HG03457 (cell line): ENCODE data around the gene SLC6A7.

ENCODE experiments used
- ATAC-seq: cut with Tn5 transposase; IDR thresholded peaks from one replicate; pipeline ENCODE4 v1.9.1; 2021; ENCODE audit warnings: moderate number of reproducible peaks; ENCODE audit not compliant: unreplicated experiment

The SLC6A7 gene

DNA sequence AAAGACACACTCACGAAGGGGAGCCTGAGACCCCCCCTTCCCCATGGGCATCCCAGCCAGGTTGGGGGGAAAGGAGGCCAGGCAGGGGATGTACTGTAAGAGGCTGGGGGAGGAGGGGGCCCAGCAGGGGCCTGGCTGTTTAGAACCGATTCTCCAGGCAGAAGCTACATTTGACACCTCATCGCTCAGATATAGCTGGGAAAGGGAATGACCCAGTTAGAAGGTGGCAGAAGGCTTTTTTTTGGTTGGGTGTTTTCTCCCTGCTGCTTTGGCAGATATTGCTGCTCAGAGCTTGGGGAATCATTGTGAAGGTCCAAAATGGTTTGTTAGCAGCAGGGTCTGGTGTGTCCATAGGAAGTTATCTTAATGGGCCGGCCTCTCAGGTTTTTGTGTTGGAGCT lies 17.3 kb upstream of the SLC6A7 start:
- no peak for ATAC-seq

DNA sequence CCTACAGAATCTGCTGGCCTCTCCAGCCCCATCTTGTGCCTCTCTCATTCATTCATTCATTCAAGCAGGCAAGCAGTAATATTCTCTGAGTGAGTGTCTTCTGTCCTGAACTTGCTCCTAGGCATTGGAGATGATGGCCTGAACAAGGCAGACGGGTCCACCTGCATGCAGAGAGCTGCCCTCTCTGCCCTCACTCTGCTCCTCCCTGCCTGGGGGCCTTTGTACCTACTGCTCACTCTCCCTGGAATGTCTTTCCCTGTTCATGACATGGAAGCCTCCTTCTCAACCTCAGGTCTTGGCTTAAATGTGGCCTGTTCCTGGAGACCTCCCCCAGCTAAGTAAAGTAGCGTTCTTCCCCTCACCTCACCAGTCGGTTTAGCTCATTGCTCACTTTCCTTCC lies 16.7 kb upstream of the SLC6A7 start:
- ATAC-seq, result no peak

DNA sequence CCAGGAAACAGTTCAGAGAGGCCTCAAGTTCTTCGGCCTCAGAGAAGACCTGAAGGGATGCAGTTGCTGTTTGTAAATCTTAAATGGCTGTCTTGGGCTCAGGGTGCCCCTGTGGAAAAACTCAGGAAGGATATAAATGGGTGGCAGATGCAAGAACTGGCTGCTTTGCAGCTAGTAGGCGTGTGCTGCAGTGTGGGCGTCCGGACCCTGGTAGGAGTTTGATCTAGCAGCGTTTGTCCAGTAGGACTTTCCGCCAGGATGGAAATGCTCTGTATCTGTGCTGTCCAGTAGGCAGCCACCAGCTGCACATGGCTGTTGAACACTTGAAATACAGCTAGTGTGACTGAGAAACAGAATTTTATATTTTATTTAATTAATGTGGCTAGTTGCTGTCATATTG lies 15.6 kb upstream of the SLC6A7 start:
- no peak for ATAC-seq

DNA sequence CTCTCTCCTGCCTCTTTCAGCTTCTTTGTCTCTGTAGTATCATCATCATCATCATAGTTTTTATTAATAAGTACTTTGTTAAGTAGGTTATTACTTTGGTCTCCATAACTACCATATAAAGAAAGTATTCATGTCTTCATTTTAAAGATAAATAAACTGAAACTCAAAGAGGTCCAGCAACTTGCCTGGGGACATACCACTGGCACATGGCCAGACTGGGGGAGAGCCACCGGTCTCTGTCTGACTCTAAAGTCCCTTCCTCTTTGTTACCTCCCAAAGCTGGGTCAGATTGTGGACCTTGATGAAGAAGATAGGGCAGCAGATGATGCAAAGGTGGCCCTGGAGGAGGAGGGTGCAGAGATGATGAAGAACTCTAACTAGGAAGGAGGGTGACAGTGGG lies 14.8 kb upstream of the SLC6A7 start:
- ATAC-seq, result no peak

DNA sequence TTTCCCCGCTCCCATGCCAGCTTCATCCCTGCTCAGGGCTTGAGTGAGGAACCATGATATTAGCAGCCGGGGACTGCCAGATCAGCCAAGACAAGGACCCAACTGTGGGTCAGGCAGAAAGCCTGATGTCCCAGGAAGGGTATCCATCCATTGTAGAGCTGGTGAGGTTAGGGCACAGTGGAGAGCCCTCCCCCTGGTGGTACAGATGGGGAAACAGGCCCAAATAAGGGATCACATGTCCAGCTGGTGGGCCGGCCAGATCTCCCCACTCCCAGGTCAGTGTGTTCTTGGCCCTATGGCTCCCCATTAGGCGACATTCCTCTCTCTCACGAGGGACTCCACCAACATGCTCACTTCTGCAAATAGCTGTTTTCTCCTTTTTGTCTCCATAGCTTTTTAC lies 14.3 kb upstream of the SLC6A7 start:
- no peak for ATAC-seq

DNA sequence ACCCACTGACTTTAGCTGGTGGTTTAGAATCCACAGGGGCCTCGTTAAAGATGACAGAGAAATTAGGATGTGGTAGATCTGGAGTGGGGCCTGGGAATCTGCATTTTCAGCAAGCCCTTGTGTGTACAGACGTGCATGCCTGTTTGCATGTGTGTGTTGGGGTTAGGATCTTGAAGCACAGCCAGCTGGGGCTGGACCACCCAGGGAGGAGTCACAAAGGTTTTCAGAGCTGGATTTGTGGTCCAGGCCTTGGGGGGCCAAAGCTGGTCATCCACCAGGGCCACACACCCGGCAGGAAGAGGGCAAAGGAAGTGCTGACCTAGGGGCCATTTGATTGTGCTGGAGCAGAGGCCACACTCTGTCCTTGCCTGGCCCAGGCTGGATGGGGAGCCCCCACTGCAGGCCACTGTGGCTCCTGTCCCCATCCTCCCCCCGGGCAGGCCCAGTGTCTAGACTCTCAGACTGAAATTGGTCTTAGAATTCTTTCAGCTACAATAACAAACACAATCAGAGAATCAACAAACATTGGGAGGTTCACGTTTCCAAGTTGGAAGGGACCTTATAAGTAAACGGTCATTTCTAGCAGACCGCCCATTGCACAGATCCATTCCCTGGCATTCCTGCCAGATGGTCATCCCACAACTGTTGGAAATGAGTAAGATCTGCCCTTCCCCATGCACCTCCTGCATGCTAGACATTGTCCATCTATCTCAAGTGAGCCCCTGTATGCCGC lies 13.0 kb upstream of the SLC6A7 start:
- ATAC-seq, result no peak

DNA sequence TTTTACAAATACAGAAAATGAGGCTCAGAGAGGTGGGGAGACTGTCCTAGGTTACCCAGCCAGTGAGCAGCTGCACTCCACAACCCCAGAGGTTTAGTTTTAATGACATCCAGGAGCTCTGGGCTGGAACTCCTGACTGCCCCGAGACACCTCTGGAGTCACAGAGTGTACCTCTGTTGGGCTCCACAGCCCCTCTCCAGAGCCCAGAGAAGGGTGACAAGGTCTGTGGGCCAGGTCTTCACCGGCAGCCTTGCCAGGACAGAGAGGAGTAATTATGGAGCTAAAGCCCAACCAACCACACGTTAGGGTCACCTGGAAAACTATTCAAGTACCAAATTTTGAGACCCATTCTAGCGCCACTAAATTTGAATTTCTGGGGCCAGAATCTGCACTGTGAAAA lies 12.1 kb upstream of the SLC6A7 start:
- ATAC-seq, result no peak

DNA sequence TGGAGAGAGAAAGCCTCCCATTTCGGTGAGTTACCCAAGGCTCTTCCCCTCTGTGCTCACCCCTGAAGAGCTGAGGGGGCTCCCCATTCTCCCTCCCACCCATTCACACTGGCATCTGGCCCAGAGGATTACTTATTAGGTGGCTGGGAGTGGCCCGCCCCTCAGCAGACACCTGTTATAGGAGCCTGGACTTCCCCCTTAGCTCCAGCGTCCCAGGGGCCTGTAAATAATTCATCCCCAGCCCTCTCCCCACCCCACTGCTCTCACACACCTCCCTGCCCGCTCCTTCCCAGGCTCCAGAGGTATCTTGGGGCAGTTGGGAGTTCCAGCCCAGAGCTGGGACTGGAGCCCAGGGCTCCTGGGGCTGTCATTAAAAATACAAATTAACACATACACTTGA lies 11.6 kb upstream of the SLC6A7 start:
- no peak for ATAC-seq

DNA sequence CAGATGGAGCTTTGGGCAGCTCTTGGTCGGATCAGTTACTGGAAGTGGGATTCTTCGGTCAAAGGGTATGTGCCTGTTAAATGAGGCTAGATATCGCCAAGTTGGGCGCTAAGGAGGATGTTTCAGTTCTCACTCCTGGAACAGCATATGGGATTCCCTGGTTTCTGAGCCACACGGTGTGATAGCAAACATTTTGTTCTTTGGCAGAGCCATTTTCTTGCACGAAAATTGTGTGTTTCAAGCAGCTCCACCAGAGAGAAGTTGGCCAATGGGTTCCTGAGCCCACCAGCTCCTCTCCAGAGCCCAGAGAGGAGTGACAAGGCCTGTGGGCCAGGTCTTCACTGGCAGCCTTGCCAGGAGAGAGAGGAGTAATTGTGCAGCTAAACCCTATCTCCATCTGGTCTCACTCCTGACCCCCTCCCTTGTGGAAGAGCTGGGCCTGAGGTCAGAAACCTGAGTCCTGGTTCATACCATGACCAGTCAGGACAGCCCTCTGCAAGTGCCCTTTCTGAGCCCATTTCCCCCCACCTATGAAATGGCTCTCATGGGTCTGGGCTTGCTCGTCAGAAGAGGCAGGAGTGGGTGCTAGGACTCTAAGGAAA lies 10.7 kb upstream of the SLC6A7 start:
- no peak for ATAC-seq

DNA sequence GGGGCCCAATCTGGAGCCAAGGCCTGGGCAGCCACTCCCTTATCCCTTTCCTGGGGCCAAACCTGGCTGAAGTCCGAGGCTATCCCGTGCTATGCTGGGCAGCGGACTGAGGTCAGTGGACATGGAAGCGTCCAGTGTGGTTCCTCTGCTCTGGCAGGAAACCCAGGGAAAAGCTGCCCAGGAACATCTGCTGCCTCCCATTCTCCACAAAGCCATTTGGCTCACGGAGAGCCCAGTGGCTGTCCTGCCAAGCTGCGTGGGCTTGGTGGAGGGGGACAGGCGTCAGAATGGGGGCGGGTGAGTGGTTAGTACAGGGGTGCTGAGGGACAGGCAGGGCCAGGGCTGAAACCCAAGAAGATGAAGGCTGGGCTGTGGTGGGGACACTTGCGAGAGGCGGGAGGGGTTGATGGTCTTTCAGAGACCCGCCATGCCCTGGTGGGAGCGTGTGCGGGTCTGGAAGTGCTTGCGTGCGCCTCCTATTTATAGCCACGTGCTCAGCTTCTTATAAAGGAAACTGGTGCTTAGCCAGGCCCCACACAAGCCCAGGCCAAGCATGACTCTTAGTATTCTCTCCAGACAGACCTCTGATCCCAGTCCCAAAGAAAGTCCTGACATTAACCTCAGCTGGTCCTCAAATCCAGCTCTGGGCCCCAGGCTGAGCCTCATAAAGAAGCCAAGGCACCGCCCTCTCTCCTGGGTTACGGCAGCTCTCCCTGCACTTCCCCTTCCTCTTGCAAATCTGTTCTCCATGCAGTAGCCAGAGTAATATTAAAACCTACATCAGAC lies 9.4 kb upstream of the SLC6A7 start:
- ATAC-seq, result no peak

DNA sequence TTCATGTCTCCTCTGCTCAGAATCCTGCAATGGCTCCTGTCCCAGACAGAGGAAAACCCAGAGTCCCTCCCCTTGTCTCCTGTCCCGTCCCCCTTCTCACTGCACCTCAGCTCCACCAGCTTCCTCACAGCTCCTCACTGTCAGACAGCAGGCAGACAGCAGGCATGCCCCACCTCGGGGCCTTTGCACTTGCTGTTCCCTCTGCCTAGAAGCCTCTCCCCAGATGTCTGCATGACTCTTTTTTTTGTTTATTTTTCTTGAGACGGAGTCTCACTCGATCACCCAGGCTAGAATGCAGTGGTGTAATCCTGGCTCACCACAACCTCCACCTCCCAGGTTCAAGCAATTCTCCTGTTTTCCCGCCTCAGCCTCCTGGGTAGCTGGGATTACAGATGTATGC lies 8.8 kb upstream of the SLC6A7 start:
- no peak for ATAC-seq

DNA sequence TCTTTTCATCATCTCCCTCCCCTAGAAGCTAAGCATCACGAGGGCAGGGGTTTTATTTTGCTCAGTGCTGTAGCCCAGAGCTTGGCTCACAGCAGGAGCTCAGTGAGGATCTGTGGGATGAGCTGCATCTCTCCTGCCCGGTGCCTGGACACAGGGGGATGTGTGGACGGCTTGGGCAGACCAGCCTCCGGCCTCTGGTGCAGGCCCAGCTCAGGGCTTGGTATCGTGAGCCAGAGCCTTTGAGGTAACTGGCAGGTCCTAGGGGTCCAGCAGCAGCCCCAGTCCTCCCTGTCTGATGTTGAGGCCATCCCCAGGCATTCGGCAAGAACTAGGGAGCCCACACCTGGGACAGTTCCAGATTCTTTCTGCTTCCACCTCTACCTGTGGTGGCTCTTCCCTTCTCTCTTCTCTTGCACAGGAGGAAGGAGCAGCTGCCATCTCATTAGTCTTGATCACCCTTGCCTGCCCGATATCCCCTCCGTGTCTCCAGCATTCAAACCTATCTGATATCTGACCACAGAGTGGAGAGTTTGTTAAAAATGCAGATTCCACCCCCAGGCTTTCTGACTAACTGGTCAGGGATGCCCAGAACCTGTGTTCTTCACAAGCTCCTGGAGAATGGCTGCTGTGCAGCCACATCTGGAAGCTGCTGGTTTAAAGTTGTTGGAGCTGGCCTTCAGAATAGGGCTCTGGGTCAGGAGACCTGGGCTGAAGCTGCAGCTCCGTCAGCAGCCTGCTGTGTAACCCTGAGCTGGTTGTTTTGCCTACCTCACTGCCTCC lies 7.9 kb upstream of the SLC6A7 start:
- ATAC-seq, result no peak

DNA sequence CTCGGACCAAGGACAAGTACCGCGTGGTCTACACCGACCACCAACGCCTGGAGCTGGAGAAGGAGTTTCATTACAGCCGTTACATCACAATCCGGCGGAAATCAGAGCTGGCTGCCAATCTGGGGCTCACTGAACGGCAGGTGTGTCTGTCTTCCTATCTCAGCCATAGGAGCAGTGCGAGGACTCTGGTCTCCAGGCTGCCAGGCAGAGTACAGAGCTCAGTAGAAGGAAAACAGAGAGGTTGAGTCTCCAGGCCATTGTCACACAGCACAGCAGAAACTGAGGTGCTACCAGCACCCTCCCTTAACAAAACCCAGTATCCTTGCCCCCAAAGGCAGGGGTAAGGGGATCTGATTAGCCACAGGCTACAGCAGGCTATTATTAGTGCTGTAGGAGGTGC lies 7.1 kb upstream of the SLC6A7 start:
- ATAC-seq, result no peak

DNA sequence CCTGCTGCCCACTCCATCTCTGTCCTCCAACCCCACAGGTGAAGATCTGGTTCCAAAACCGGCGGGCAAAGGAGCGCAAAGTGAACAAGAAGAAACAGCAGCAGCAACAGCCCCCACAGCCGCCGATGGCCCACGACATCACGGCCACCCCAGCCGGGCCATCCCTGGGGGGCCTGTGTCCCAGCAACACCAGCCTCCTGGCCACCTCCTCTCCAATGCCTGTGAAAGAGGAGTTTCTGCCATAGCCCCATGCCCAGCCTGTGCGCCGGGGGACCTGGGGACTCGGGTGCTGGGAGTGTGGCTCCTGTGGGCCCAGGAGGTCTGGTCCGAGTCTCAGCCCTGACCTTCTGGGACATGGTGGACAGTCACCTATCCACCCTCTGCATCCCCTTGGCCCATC lies 6.4 kb upstream of the SLC6A7 start:
- ATAC-seq, result no peak

DNA sequence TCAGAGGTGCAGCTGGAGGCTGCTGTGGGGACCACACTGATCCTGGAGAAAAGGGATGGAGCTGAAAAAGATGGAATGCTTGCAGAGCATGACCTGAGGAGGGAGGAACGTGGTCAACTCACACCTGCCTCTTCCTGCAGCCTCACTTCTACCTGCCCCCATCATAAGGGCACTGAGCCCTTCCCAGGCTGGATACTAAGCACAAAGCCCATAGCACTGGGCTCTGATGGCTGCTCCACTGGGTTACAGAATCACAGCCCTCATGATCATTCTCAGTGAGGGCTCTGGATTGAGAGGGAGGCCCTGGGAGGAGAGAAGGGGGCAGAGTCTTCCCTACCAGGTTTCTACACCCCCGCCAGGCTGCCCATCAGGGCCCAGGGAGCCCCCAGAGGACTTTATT lies 5.9 kb upstream of the SLC6A7 start:
- no peak for ATAC-seq

DNA sequence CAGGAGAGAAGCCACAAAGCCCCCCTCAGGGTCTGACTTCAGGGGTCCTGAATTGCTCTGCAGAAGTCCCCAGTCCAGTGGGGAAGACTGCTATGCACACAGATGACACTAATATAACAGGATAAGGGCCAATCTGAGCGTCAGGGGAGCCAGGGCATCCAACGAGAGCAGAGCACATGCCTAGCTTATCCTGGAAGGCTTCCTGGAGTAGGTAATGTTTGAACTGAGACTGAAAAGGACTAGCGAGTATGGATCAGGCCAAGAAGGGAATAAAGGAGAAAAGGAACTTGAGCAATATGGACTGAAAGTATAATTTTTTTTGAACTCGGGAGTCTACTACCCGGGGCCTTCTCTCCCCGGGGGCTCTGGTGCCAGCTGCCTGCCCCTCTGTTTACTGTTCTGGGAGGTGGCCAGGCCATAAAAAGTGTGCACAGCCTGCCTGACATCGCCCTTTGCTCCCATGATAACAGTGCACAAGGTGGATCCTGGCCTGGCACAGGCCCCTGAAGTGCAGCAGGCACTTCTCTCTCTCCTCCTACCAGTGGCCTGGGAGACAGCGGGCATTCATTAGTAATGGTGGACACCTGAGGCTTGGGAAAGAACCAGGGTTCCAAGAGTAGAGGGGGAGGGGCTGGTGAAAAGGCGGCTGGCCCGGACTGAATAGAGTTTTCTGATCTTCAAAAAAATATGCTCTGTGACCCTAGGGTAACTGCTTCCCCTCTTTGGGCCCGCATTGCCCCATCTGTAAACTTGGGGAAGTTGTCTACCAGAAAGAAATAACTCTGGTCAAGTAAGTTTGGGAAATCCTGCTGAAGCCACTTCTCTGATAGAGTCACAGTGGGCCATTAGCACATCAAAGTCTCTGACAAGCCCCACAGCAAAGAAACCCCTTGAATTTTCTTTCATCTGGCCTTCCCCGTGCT lies 4.6 kb upstream of the SLC6A7 start:
- ATAC-seq, result no peak

DNA sequence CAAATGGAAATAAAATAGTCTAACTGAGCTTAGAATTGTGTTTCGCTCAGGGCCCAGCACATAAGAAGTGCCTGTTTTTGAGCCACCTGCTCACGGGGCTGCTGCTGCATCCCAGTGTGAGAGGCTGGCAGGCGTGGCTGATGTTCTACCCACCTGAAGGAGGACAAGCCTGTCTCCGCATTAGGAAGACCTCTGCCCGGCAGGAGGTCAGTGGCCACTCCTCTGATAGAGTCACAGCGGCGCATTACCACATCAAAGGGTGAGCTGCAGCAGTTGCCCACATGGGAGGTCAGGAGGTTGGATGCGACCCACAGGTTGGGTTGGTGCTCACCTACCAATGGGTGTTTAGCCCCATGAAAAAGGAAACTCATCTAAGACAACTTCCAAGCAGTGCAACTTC lies 3.7 kb upstream of the SLC6A7 start:
- ATAC-seq, result no peak

DNA sequence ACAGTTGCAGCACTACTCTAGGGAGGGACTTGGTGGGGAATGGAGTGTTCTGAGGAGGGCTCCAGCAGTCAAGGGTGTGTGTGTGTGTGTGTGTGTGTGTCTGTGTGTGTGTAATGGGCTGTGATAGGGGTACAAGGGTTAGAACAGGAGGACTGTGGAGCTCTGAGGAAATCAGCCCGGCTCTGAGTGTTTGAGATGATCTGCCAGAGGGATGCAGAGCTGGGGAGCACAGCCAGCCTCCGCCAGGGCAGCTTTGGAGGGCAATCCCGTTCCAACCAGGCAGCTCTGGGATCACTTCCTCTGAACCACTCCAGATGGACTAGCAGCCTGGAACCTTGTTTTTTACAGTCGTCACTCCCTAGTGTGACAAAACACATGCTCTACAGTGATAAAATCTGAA lies 3.0 kb upstream of the SLC6A7 start:
- no peak for ATAC-seq

DNA sequence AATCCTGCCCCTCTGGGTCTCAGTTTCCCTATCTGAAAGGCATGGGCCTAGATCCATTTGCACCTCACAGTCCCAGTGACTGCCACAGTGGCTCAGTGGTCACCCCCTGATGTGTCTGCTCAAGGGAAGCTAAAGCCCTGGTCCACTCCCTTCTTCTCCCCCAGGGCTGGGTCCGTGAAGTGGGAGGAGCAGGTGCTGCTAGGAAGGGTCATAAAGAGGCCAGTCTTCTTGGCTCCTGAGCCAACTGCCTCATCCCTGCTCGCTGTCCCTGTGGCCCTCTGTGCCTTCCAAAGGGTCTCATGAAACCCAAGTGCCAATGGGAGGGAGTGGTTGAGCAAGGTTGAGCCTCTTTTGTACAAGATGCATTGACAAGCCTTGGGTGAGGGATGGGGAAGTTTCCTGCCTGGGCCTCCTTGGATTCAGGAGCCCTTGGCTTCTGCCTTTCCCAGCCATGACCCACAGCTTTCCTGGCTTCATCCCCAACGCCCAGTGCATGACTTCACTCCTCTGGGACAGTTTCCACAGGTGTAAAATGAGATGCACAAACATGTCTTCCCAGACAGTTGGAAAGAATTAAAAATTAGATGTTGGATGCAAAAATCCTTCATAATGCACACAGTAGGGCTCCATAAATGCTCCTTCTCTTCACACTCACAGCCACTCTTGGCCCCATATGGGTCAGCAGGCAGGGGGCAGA lies 1.6 kb upstream of the SLC6A7 start:
- ATAC-seq, result no peak

DNA sequence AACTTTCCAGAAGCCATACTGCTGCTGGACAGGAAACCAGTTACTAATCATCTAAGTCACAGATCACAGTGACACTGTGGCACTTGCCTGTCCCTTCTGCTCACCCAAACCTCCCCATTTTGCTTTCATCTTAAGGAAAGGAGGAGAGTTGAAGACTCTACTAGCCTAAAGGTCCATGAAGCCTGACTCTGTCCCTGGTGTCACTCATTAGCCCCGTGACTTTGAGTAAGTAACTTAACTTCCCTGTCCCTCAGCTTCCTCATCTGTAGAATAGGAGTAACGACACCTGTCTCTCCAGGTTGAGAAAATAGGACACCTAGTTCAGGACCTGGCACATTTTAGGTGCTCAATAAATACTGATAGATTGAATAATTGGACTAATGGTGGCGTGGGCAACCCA lies 536 bp upstream of the SLC6A7 start:
- no peak for ATAC-seq
